T-helper 2 cell treated with Interferon-gamma antibody and Interleukin-4, amounts not matched to agents 5 μg/mL and 100 μg/mL, for 36 hours (primary cell): Measurements from ENCODE around the gene PHLDB2.

Experiments used
- DNase-seq: peaks from one replicate; pipeline ENCODE4 v3.0.0; 2021; ENCODE audit warnings: low spot score
- H3K27ac Mint-ChIP-seq: one replicate; pipeline ENCODE4 v1.8.0; 2021; ENCODE audit warnings: mild to moderate bottlenecking, mixed read lengths
- H3K27me3 Mint-ChIP-seq: one replicate; pipeline ENCODE4 v1.8.0; 2021; ENCODE audit warnings: low read depth, mixed read lengths
- H3K36me3 Mint-ChIP-seq: one replicate; pipeline ENCODE4 v1.8.0; 2021; ENCODE audit warnings: low read depth, mixed read lengths
- H3K4me1 Mint-ChIP-seq: one replicate; pipeline ENCODE4 v1.8.0; 2021; ENCODE audit warnings: low read depth, mixed read lengths
- H3K4me3 Mint-ChIP-seq: one replicate; pipeline ENCODE4 v1.8.0; 2022; ENCODE audit warnings: mild to moderate bottlenecking, moderate library complexity, mixed read lengths
- H3K9me3 Mint-ChIP-seq: one replicate; pipeline ENCODE4 v1.8.0; 2021; ENCODE audit warnings: mixed read lengths

PHLDB2 gene

DNA sequence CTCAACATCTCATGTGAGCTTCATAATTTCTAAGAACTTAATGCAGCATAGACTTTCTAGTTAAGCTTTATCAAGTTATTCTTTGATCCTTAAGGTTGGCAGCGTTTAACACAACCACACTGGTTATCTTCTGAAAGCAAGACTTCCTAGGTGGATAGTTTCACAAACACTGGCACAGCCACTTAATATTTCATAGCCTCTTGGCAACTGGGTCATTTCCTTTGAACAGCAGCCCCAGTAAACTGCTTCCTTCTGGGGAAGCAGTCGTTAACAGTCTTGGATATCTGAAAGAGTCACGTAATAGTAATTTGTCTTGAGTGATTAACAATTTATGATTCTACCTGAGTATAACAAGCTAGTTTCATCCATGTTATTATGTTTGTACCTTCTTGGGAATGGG lies 73.9 kb downstream of the PHLDB2 start:
- DNase-seq, result no peak
- Mint-ChIP-seq H3K27me3 (peaks cover 15% of the 10 kb centered on the region), H3K4me1 (no peaks in the 10 kb centered on the region), H3K27ac (no peak overlapping the region), H3K4me3 (no peak overlapping the region), H3K9me3 (no peaks in the 10 kb centered on the region), H3K36me3 (no peaks in the 10 kb centered on the region)

- no peak overlapping the region for H3K4me3 Mint-ChIP-seq
- H3K4me1 Mint-ChIP-seq, result no peaks in the 10 kb centered on the region
- peaks cover 15% of the 10 kb centered on the region for H3K27me3 Mint-ChIP-seq
- H3K9me3 Mint-ChIP-seq, result no peaks in the 10 kb centered on the region
- DNase-seq, result no peak
- H3K27ac Mint-ChIP-seq, result no peak overlapping the region
- no peaks in the 10 kb centered on the region for H3K36me3 Mint-ChIP-seq
Observed at GRCh38 chr3:111936191-111936841, 77.3 kb downstream of the PHLDB2 start.

DNA sequence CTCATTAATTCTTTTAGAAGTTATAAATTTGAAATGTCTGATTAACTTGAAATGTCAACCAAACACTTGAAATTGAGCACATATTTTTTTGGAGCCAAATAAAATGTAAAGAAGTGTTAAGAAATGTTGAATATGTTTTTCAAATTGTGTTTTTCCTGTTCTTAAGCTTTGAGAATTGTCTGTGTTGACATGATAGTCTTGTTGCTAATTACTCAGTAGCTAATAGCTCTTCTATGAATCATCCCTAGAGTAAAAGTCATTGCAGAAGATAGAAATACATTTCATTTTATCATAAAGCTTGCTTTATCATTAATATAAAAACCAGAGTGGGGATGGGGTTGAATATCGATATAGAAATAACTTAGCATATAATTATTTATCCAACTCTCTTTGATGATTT lies 77.9 kb downstream of the PHLDB2 start:
- H3K27ac Mint-ChIP-seq, result no peak overlapping the region
- no peaks in the 10 kb centered on the region for H3K36me3 Mint-ChIP-seq
- H3K9me3 Mint-ChIP-seq, result no peaks in the 10 kb centered on the region
- H3K4me3 Mint-ChIP-seq, result no peak overlapping the region
- peaks cover 13% of the 10 kb centered on the region for H3K27me3 Mint-ChIP-seq
- no peak for DNase-seq
- H3K4me1 Mint-ChIP-seq, result no peaks in the 10 kb centered on the region

GRCh38 chr3:111937871-111938270 lies 78.8 kb downstream of the PHLDB2 start:
- Mint-ChIP-seq H3K27ac (no peak overlapping the region), H3K36me3 (no peaks in the 10 kb centered on the region), H3K27me3 (peaks cover 7% of the 10 kb centered on the region), H3K4me3 (no peak overlapping the region), H3K9me3 (no peaks in the 10 kb centered on the region), H3K4me1 (no peaks in the 10 kb centered on the region)
- no peak for DNase-seq

GRCh38 chr3:111939873-111940272 lies 80.8 kb downstream of the PHLDB2 start:
- Mint-ChIP-seq H3K27me3 (peaks cover 5% of the 10 kb centered on the region), H3K9me3 (no peaks in the 10 kb centered on the region), H3K27ac (no peak overlapping the region), H3K36me3 (no peaks in the 10 kb centered on the region), H3K4me3 (no peak overlapping the region), H3K4me1 (no peaks in the 10 kb centered on the region)
- no peak for DNase-seq

DNA sequence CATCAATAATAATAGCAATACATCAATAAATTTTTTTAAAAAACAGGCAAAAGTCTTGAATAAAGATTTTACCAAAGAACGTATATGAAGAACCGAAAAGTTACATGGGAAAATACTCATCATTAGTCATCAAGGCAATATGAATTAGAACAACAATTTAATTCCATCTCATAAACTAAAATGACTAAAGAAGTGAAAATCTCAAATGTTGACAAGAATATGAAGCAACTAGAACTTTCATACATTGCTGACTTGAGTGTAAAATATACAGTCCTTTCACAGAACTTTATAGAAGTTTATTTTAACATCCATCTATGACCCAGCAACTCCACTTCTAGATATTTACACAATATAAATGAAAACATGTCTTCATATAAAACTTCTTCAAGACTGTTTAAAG lies 84.5 kb downstream of the PHLDB2 start:
- Mint-ChIP-seq H3K9me3 (no peaks in the 10 kb centered on the region), H3K4me3 (no peak overlapping the region), H3K27ac (no peak overlapping the region), H3K27me3 (peaks cover 13% of the 10 kb centered on the region), H3K4me1 (no peaks in the 10 kb centered on the region), H3K36me3 (no peaks in the 10 kb centered on the region)
- no peak for DNase-seq

DNA sequence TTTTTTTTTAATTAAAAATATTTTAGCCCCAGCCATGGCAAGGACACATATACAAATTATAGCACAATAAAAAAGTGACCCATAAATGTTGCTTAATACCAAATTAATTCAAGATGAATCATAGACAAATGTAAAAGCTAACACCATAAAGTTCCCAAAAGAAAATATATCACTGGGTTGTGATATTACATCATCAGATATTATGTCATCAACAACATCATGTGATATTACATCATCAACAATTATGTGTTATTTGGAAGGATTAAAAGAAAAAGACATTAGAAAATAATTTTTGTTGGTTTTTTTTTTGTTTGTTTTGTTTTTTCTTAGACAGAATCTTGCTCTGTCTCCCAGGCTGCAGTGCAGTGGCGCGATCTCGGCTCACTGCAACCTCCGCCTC lies 85.3 kb downstream of the PHLDB2 start:
- Mint-ChIP-seq H3K27me3 (peaks cover 16% of the 10 kb centered on the region), H3K4me1 (no peaks in the 10 kb centered on the region), H3K27ac (no peak overlapping the region), H3K9me3 (no peaks in the 10 kb centered on the region), H3K36me3 (no peaks in the 10 kb centered on the region), H3K4me3 (no peak overlapping the region)
- DNase-seq, result no peak

DNA sequence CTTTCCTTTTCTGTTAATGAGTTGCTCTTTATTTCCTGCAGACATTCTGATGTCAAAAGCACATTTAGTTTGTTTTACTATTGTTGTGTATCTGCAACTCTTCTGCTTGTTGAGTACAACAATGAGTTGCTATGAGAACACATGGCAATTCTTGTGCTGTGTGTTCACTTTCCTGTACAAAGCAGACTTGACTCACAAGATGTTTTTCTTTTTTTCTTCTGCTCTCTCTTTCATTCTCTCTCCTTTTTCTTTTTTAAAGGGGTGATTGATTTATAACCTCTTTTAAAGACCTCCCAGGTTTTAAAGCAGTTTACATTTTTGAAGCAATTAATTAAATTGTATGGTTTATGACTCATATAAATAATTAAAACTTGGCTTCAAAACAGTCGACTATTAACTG lies 88.2 kb downstream of the PHLDB2 start:
- H3K27ac Mint-ChIP-seq, result no peak overlapping the region
- H3K4me3 Mint-ChIP-seq, result no peak overlapping the region
- no peaks in the 10 kb centered on the region for H3K4me1 Mint-ChIP-seq
- H3K9me3 Mint-ChIP-seq, result no peaks in the 10 kb centered on the region
- no peak for DNase-seq
- H3K36me3 Mint-ChIP-seq, result no peaks in the 10 kb centered on the region
- peaks cover 23% of the 10 kb centered on the region for H3K27me3 Mint-ChIP-seq

DNA sequence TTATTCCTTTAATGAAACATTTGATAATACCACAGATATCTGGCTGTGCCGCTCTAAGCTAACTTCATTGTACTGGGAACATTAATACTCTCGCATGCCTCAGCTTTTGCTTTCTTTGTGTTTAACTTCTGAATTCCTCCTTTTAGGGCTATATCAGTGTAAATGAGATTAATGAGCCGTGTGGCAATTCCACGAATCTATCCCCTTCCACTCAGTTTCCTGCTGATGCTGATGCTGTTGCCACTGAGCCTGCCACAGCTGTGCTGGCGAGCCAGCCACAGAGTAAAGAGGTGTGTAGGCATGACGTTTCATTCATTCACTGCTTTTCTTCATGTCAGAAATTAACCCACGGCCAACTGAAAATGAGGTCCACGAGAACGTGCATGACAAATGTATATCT lies 89.7 kb downstream of the PHLDB2 start:
- Mint-ChIP-seq H3K36me3 (no peaks in the 10 kb centered on the region), H3K9me3 (no peaks in the 10 kb centered on the region), H3K4me1 (no peaks in the 10 kb centered on the region), H3K27me3 (peaks cover 25% of the 10 kb centered on the region), H3K4me3 (no peak overlapping the region), H3K27ac (no peak overlapping the region)
- no peak for DNase-seq

GRCh38 chr3:111949712-111950111 lies 90.6 kb downstream of the PHLDB2 start:
- Mint-ChIP-seq H3K4me3 (no peak overlapping the region), H3K4me1 (no peaks in the 10 kb centered on the region), H3K27ac (no peak overlapping the region), H3K36me3 (no peaks in the 10 kb centered on the region), H3K9me3 (no peaks in the 10 kb centered on the region), H3K27me3 (peaks cover 25% of the 10 kb centered on the region)
- no peak for DNase-seq

GRCh38 chr3:111951032-111951431 lies 92.0 kb downstream of the PHLDB2 start:
- Mint-ChIP-seq H3K27ac (no peak overlapping the region), H3K36me3 (no peaks in the 10 kb centered on the region), H3K9me3 (no peaks in the 10 kb centered on the region), H3K4me1 (no peaks in the 10 kb centered on the region), H3K4me3 (no peak overlapping the region), H3K27me3 (peaks cover 22% of the 10 kb centered on the region)
- no peak for DNase-seq

DNA sequence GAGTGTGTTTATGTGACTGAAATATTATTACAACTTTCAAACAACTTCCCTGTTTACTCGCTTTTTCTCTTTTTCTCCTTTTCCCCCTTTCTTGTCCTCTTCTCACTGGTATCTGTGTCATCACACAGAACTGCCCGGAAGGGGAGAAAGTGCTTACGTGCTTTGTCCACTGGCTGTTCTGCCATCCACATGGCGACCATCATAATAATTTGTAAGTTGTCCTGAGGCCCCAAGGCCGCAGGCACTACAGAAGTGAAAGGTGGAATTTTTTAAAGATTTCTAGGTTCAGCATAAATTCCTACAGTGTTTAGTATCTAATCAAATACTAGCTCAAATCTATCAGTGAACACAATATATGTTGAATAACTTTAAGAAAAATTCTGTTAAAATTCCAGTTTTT lies 93.0 kb downstream of the PHLDB2 start:
- DNase-seq, result no peak
- no peaks in the 10 kb centered on the region for H3K9me3 Mint-ChIP-seq
- H3K36me3 Mint-ChIP-seq, result no peaks in the 10 kb centered on the region
- no peak overlapping the region for H3K4me3 Mint-ChIP-seq
- H3K4me1 Mint-ChIP-seq, result no peaks in the 10 kb centered on the region
- peaks cover 18% of the 10 kb centered on the region for H3K27me3 Mint-ChIP-seq
- H3K27ac Mint-ChIP-seq, result no peak overlapping the region

DNA sequence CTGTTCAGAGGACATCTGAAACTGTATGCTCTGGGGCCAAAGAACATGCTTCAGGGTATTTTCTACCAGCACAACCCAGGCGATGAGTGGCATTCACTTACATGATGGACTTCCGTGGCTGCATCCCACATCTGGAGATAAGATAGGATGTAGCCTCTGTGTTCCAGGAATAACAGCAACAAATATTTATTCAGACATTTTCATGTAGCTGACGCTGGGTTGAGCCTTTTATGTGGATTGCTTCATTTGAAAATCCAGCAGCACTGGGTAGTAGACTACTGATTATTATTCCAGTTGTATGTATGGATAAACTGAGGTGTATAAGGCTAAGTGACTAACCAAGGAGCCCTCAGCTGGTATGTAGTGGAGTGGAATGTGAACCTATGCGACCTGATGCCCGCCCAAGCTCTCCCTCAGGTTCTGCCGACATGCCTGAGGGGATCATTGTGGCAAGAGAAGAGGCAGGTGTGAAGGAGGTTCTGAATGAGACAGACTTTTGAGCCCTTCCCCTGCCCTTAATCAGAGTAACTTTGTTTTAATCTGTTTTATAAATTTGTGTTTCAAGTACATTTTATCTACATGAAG lies 93.9 kb downstream of the PHLDB2 start:
- Mint-ChIP-seq H3K27ac (no peak overlapping the region), H3K4me3 (no peak overlapping the region), H3K4me1 (no peaks in the 10 kb centered on the region), H3K36me3 (no peaks in the 10 kb centered on the region), H3K27me3 (peaks cover 17% of the 10 kb centered on the region), H3K9me3 (no peaks in the 10 kb centered on the region)
- DNase-seq, result no peak

DNA sequence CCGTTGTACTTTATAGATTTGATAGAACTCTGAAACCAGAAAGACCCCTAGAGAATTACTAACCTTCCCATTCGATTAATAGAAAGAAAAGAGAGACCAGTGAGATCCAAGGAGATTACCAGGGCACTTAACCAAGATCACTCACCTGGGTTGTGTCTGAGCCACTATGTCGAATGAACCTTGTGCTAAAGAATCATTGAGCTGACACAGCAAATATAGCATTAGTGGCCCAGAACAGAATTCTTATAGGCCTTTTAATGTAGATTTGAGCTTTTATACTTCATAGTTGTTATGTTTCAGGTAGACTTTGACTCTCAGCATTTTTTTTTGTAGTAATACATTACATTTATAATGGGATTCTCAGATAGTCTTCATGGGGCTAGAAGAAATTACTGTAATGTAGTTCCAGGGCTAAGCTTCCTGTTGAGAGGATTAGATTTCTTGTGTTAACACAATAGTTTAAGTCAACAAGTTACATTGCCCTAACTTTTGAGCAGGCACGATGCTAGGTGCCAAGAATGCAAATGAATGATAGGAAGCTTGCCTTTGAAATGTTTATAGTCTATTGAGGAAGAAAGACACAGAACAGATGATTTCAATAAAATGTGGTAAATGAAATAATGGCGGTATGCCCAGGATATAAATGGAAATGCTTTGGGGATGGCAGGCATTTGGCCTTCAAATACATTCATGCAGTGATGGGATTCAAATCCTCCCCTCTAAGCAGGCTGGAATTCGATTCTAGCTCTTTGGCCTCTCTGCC lies 95.3 kb downstream of the PHLDB2 start:
- Mint-ChIP-seq H3K27me3 (peaks cover 13% of the 10 kb centered on the region), H3K36me3 (no peaks in the 10 kb centered on the region), H3K4me3 (no peak overlapping the region), H3K4me1 (no peaks in the 10 kb centered on the region), H3K27ac (no peak overlapping the region), H3K9me3 (no peaks in the 10 kb centered on the region)
- no peak for DNase-seq
